SU-DHL-6 (cell line): ENCODE data around the gene ENKD1.

ENCODE experiments used
- H2AFZ ChIP-seq: fragments of 200-600 bp; sonication (generic); 2 replicates; pipeline ENCODE4 v1.6.1; 2014; ENCODE audit warnings: low read depth, mild to moderate bottlenecking, moderate library complexity, mixed read lengths, antibody characterized with exemption, low read length; ENCODE audit not compliant: severe bottlenecking
- H3F3A ChIP-seq: fragments of 200-600 bp; shearing (Covaris generic); 2 replicates; pipeline ENCODE4 v1.6.0; 2016; ENCODE audit warnings: antibody characterized with exemption, mild to moderate bottlenecking; ENCODE audit not compliant: insufficient read depth
- H3K27ac ChIP-seq: fragments of 200-600 bp; sonication (generic); 2 replicates; pipeline ENCODE4 v1.5.1; 2016; ENCODE audit warnings: low read depth, mild to moderate bottlenecking, low read length, moderate library complexity, mixed read lengths
- H3K27me3 ChIP-seq: fragments of 200-600 bp; sonication (generic), shearing (Covaris generic); 2 replicates; pipeline ENCODE4 v1.6.0; 2014; ENCODE audit warnings: mild to moderate bottlenecking, low read length
- H3K36me3 ChIP-seq: fragments of 200-600 bp; sonication (generic); 2 replicates; pipeline ENCODE4 v1.6.1; 2014; ENCODE audit warnings: mild to moderate bottlenecking, low read length, mixed read lengths
- H3K4me2 ChIP-seq: fragments of 300-600, 200-600 bp; shearing (Covaris generic), sonication (generic); 2 replicates; pipeline ENCODE4 v1.6.0; 2014; ENCODE audit warnings: low read length, low read depth, mild to moderate bottlenecking; ENCODE audit not compliant: poor library complexity, severe bottlenecking
- H3K4me3 ChIP-seq: fragments of 200-600 bp; sonication (generic); 2 replicates; pipeline ENCODE4 v1.5.1; 2014; ENCODE audit warnings: antibody characterized with exemption, low read length, mild to moderate bottlenecking, mixed read lengths; ENCODE audit not compliant: insufficient read depth, poor library complexity, severe bottlenecking
- H3K79me2 ChIP-seq: fragments of 200-600 bp; sonication (generic); 2 replicates; pipeline ENCODE4 v1.6.1; 2014; ENCODE audit warnings: mild to moderate bottlenecking, low read length, moderate library complexity; ENCODE audit not compliant: insufficient read depth
- H3K9ac ChIP-seq: fragments of 200-600 bp; sonication (generic); 2 replicates; pipeline ENCODE4 v1.7.0; 2014; ENCODE audit warnings: mild to moderate bottlenecking, low read length
- H3K9me2 ChIP-seq: fragments of 200-600 bp; sonication (generic); replicated peaks from 2 replicates; pipeline ENCODE4 v1.6.1; 2014; ENCODE audit warnings: low read length; ENCODE audit not compliant: insufficient read depth
- H3K9me3 ChIP-seq: fragments of 200-600 bp; sonication (generic); 2 replicates; pipeline ENCODE4 v1.6.1; 2014; ENCODE audit warnings: low read length, mixed read lengths; ENCODE audit not compliant: insufficient read depth
- H4K20me1 ChIP-seq: fragments of 200-600 bp; sonication (generic); 2 replicates; pipeline ENCODE4 v1.6.1; 2014; ENCODE audit warnings: low read depth, mild to moderate bottlenecking, antibody characterized with exemption, low read length, moderate library complexity, mixed read lengths
- EZH2phosphoT487 ChIP-seq: fragments of 200-600 bp; sonication (generic), shearing (Covaris generic); conservative IDR thresholded peaks from 2 replicates; pipeline ENCODE4 v1.6.1; 2018; ENCODE audit warnings: mild to moderate bottlenecking, antibody characterized with exemption, low read length, moderate library complexity, mixed read lengths
- TF ChIP-seq, protein P1 (sequence below): fragments of 200-600 bp; sonication (generic); IDR thresholded peaks from one replicate; pipeline ENCODE4 v1.5.1; 2017; ENCODE audit warnings: antibody characterized with exemption, mild to moderate bottlenecking, low read length, moderate library complexity; ENCODE audit not compliant: insufficient read depth, poor library complexity, severe bottlenecking

ENKD1 gene, protein sequence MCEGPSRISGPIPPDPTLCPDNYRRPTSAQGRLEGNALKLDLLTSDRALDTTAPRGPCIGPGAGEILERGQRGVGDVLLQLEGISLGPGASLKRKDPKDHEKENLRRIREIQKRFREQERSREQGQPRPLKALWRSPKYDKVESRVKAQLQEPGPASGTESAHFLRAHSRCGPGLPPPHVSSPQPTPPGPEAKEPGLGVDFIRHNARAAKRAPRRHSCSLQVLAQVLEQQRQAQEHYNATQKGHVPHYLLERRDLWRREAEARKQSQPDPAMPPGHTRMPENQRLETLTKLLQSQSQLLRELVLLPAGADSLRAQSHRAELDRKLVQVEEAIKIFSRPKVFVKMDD

DNA sequence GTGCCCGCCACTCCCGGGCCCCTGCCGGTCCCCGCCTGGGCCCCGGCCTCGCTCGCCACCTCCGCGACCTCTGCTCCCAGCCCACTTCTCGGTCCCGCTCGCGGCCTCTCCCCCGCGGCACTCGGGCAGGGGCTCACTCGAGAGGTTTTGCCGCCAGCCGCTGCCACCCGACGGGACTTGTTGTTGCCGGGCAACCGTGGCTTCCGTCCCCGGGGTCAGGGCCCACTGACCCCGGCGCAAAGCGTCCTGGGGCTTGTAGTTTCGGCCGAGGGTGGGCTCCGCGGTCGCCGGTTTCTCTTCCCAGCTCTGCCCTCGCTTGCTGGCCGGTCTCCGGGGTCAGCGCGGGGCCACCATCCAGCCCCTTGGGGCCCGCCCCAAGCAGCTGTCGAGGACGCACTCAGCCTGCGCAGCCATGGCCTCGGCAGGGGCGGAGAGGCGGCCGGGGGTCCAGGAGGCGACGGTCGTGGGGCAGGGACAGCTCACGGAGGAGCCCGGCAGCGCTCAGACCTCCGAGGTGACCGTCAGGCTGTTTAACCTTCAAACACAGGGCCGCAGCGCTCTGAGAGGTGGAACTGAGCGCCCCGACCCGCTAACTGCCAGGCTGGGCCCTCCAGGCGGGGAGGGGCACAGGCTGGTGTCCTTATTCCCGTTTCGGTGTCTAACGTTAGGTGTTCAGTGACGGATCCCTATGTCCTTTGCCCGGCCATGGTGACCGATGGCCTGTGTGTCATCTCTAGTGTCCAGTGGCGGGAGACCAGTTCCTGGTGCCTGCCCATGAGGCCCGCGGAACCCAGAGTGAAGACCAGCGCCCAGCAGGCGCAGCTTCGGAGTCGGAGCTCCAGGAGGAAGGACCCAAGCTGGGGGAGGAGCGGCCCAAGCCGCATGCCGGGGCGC lies at the start of gene ENKD1, which contains the start of gene C16orf86:
TSS of gene ENKD1 (minus strand) at position 192 of the 894 bp plus-strand sequence. CDS start 308 bp downstream, outside the sequence.
TSS of gene C16orf86 (plus strand) at position 256 of the 894 bp plus-strand sequence. CDS start at position 413, 157 bp downstream.
- H2AFZ ChIP-seq, result peak within 1 kb of the TSS; percentile 86
- peaks cover 3% of the 10 kb centered on the region; the same call in 1 of the 2 replicates for H3F3A ChIP-seq
- no peaks in the 10 kb centered on the region for H3K9me2 ChIP-seq
- H3K9me3 ChIP-seq, result no peaks in the 10 kb centered on the region
- no peak for TF ChIP-seq EZH2phosphoT487
- TF ChIP-seq, protein P1, sequence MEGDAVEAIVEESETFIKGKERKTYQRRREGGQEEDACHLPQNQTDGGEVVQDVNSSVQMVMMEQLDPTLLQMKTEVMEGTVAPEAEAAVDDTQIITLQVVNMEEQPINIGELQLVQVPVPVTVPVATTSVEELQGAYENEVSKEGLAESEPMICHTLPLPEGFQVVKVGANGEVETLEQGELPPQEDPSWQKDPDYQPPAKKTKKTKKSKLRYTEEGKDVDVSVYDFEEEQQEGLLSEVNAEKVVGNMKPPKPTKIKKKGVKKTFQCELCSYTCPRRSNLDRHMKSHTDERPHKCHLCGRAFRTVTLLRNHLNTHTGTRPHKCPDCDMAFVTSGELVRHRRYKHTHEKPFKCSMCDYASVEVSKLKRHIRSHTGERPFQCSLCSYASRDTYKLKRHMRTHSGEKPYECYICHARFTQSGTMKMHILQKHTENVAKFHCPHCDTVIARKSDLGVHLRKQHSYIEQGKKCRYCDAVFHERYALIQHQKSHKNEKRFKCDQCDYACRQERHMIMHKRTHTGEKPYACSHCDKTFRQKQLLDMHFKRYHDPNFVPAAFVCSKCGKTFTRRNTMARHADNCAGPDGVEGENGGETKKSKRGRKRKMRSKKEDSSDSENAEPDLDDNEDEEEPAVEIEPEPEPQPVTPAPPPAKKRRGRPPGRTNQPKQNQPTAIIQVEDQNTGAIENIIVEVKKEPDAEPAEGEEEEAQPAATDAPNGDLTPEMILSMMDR, result no peak
- peak within 1 kb of the TSS; percentile 66 for H3K4me2 ChIP-seq
- no peaks in the 10 kb centered on the region for H3K27me3 ChIP-seq
- H3K36me3 ChIP-seq, result no peaks in the 10 kb centered on the region
- no peaks in the 10 kb centered on the region for H3K79me2 ChIP-seq
- peak within 1 kb of the TSS; percentile 52 for H3K9ac ChIP-seq
- peak within 1 kb of the TSS; percentile 60 for H3K4me3 ChIP-seq
- H3K27ac ChIP-seq, result no peak within 1 kb of the TSS
- H4K20me1 ChIP-seq, result no peaks in the 10 kb centered on the region

GRCh38 chr16:67716097-67716496 lies 49.5 kb upstream of the ENKD1 start:
- Histone ChIP-seq H3K4me3 (no peak overlapping the region), H3K27me3 (no peaks in the 10 kb centered on the region), H3K9ac (no peak overlapping the region), H3K4me2 (no peak overlapping the region), H3K79me2 (peaks cover 72% of the 10 kb centered on the region), H3F3A (no peaks in the 10 kb centered on the region), H2AFZ (no peak overlapping the region), H3K9me2 (no peaks in the 10 kb centered on the region), H3K36me3 (no peaks in the 10 kb centered on the region), H3K9me3 (no peaks in the 10 kb centered on the region), H4K20me1 (no peaks in the 10 kb centered on the region; the same call in 1 of the 2 replicates), H3K27ac (no peak overlapping the region)
- TF ChIP-seq, protein P1, result no peak
- no peak for TF ChIP-seq EZH2phosphoT487

- no peak for TF ChIP-seq EZH2phosphoT487
- TF ChIP-seq, protein P1, result no peak
Measured at GRCh38 chr16:67714522-67714921, 48.0 kb upstream of the ENKD1 start.

More at GRCh38 chr16:67714522-67714921, 48.0 kb upstream of the ENKD1 start:
- Histone ChIP-seq H2AFZ (no peak overlapping the region), H3K79me2 (peaks cover 87% of the 10 kb centered on the region), H3K9me2 (no peaks in the 10 kb centered on the region), H3K4me2 (no peak overlapping the region), H4K20me1 (no peaks in the 10 kb centered on the region; the same call in 1 of the 2 replicates), H3F3A (no peaks in the 10 kb centered on the region), H3K36me3 (no peaks in the 10 kb centered on the region), H3K9ac (no peak overlapping the region), H3K4me3 (no peak overlapping the region), H3K27me3 (no peaks in the 10 kb centered on the region), H3K9me3 (no peaks in the 10 kb centered on the region), H3K27ac (no peak overlapping the region)
